T follicular helper cell (primary cell): ENCODE results near the gene AGXT.

Source experiments
- DNase-seq: peaks from one replicate; pipeline ENCODE4 v3.0.0-alpha.2; 2020; ENCODE audit warnings: low read depth

Gene AGXT

DNA sequence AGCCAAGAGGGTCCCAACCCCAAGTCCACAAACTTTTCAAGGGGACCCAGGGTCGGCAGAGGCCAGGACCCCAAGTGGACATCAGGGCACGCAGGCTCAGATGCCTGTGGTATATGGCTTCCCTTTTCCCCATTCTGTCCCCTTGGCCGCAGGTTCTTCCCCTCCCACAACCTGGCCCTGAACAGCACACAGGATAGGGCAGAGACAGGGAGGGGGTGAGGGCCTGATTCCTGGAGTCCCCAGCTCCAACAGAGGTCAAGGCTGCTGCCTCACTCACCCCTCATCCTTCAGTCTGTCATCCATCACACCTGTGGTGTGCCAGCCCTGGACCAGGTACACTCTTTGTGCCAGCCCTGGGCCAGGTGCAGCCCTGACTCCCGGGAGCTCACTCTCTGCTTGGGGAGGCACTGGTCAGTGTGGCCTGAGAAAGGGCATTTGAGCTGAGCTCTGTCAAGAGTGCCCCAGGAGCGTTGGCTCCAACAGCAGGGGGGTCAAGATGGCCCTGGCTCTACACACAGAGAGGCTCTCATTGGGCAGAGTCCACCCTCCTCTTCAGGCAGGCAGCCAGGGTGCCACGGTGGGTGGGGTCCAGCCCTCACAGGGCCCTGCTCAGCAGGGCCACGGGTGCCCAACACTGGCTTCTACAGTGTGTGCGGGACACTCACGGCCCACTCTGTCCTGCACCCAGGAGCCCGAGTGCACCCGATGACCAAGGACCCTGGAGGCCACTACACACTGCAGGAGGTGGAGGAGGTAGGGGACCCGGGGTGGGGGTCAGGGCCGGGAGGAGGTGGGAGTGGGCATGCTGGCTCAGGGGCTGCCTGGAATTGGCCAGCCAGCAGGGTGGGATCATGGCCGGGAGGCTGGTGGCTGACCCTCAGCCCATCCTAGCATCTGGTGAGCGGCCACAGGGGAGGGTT lies 1.6 kb downstream of the AGXT start:
- DNase-seq = no peak

DNA sequence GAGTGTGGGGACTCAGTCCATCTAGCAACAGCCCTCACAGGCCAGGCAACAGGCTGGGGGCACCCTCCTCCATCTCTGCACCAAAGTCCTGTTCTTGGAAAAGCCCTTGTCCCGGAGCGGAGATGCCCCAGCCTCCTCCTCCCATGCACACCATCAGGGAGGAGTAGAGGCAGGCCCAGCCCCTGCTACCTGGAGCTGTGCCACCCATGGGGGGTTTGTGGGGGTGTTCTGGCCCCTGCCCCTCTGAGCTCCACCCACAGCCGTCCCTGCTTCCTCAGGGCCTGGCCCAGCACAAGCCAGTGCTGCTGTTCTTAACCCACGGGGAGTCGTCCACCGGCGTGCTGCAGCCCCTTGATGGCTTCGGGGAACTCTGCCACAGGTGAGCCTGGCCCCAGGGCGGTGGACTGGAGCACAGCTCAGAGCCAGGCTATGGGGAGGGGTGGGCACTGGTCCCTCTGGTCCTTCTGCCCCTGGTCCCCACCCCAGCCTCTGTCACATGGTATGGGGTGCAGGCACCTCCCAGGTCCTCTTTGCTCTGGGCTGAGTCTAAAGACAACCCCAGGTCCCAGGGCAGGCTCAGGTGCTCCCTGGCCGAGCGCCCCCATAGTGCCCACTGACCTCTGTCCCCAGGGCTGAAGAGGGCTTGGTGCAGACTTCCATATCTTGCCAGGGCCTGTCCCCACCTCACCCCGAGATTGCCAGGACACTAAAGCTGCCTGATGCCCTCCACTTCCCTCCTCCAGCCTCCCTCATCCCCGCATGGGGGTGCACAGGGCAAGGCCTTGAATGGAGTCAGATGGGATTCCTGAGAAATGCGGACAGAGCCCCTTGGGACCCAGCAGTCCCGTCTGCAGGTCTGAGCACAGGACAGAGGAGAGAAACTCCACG lies 2.7 kb downstream of the AGXT start:
- DNase-seq = no peak

DNA sequence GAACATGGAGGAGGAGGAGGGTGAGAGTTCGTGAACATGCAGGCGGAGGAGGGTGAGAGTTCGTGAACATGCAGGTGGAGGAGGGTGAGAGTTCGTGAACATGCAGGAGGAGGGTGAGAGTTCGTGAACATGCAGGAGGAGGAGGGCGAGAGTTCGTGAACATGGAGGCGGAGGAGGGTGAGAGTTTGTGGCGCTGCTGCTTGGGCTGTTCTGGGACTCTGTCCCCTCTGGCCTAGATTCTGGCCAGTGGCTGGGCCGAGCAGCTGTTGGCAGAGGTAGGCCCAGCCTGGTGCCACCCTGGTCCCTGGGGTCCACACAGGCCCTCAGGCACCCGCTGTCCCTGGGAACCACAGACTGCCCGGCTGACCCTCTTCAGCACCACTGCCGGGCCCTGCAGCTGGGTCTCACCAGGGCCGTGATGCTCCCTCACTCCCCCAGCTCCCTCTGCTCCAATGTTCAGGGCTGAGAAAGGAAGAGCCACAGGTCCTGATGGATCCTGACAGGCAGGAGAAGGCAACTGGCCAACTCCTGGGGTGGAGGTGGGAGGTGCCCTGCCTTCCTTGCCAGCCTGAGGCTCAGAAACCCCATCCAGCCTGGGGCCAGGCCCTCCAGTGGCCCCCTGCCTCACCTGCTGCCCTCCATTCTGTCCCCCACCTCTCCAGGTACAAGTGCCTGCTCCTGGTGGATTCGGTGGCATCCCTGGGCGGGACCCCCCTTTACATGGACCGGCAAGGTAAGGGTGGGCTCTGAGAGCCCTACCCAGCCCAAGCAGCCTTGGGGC lies 3.9 kb downstream of the AGXT start:
- no peak for DNase-seq

DNA sequence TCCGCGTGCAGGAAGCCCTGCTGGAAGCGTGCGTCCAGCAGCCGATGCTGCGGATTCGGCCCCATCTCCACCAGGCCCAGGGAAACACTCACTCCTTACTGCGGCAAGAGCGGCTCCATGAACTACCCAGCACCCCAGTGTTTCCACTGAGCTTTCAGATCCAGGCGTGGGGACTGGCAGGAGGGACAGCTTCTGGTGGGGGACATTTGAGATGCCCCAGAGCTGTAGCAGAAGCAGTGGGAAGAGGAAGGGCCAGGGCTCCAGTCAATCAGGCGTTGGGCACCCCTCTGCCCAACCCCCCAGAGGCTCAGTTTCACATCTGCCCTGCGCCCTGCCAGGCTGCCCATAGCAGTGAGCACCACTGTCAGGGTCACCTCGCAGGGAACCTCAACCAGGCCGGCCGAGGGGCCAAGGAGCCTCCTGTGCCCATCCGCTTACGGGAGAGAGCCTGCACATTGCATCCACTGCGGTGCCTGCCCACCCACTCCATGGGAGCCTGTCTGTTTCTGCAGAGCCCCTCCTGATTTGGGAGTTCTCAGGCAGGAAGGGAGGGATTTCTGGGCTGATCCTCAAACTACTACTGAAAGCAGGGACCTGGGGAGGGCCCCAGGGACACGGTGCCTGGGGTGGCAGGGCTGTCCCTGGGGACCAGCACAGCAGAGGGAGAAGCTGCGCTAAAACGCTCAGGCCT lies 4.6 kb downstream of the AGXT start:
- no peak for DNase-seq

DNA sequence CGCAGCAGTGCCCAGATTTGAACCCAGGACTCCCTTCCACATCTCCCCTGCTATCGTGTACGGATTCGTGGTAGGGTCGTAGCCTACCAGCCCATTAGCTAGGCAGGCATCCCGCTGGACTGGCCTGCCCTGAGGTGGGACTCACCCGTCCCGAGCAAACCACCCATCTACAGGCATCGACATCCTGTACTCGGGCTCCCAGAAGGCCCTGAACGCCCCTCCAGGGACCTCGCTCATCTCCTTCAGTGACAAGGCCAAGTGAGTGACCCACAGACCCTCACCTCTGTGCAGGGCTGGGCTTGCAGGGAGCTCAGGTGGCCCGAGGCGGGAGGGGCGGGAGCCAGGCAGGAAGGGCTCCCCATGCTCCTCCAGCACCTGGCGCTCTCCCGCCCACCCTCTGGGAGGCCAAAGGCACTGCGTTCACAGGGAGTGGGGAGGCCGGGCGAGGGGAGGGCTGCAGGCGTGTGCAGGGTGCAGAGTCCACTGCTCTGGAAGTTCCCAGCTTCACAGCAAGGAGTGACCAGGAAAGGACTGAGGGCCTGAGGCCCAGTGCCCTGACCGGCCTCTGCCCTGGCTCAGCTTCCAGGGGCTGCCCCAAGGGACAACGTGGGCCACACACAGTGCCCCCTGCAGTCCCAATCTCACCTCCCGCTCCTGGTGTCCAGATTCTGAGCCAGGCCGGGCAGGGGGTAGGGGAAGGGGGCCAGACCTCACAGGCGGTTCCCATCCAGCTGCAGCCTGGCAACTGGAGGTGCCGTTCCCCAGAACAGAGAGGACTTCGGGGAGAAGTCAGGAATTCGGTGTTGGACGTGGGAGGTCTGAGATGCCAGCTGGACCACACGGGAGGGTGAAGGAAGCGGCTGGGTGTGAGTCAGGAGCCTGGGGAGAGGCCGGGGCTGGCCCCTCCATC lies 5.4 kb downstream of the AGXT start:
- no peak for DNase-seq

DNA sequence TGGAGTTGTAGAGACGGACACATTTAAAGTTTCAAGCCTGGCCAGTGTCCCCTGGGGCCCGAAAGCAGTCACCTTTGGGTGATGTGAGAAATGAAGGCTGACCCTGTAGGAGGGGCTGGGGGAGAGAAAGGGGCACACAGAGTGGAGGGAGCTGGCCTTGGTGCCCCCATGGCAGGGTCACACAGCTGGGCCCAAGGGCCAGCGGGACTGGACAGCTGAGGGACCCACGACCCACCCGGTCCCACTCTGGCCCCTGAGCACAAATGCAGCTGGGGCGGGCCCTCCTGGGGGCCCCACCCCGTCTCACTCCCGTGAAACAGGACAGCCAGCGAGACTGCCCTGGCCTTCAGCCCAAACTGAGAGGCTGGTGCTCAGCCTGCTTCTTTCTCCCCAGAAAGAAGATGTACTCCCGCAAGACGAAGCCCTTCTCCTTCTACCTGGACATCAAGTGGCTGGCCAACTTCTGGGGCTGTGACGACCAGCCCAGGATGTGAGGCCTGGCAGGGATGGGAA lies 6.1 kb downstream of the AGXT start:
- no peak for DNase-seq

DNA sequence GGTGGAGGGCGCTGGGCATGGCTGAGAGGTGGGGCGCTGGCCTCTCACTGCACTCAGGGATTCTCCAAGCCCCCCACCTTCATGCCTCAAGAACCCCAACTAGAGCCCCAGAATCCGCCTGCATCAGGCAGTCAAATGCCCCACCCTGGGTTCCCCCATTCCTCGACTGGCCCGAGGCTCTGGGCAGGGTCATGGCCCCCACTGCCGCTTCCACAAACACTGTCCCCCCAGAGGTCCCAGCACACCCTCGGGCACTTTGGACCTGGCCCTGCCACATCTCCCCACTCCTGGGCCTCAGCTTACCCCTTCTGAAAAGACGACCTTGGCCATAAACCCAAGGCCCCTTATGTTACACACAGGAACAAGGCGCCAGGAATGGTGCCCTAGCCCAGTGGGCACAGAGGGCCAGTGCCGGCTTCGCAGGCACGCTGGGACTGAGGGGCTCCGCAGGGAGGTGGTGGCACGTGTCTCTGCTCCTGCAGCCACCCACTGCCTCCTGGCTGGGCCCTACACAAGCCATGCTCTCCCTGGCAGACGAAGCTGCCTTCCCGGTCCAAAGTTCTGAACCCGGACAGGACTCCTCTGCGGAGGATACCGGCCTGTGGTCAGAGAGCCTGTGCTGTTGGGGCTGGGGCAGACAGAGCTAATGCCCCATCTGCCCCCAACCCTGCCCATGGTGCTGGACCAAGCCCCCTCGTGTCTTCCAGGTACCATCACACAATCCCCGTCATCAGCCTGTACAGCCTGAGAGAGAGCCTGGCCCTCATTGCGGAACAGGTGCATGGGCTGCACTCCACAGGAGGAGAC lies 6.8 kb downstream of the AGXT start:
- DNase-seq = no peak

DNA sequence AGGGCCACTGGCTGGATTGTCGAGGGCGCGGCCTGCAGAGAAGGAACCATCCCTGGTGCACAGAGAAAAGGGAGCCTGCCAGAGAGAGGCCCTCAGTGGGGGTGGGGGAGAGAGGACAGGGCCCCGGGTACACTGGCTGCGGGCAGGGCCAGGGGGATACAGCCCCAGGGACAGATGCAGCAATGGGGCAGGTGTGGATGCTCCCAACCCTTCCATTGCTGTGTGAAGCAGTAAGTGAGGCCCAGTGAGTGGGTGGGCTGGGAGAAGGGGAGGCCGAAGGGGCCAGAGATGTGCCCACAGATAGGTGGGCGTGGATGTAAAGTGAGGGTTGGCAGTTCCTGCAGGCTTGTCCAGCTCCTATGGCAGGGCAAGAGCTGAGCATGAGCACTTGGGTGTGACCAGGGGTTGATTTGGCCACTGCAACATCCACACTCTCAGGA lies 7.4 kb downstream of the AGXT start:
- no peak for DNase-seq

DNA sequence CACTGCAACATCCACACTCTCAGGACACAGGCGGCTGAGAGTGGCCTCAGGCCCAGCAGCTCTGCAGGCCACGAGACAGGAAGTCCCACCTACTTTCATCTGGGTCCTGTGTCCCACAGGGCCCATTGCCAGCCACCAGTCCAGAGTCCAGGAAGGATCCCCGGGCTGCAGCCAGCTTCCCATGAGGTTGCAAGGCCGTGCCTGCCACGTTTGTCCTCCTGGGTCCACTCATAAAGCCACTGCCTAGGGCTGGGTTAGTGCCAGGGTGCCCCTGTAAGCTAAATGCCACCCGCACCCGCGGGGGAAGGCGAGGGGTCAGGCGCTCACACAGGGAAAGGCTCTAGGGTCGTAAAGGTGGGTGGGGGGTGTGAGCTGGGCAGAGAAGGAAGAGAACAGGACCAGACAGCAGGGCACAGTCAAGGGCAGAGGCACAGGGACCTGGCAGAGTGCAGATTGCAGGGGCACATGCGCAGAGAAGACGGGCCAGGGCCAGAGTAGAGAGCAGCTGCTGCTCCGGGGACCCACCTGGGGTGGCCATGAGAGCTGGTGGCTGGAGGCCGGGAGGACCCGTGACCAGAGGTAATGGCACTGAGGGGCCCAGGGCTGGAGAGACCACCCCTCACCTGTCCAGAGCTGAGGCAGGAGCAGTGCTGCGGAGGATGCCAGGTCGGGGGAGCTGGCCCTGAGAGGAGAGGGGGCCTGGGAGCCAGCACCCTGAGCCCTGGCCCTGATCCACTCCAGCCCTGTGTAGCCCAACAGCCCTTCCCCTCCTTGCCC lies 8.0 kb downstream of the AGXT start:
- DNase-seq = no peak

DNA sequence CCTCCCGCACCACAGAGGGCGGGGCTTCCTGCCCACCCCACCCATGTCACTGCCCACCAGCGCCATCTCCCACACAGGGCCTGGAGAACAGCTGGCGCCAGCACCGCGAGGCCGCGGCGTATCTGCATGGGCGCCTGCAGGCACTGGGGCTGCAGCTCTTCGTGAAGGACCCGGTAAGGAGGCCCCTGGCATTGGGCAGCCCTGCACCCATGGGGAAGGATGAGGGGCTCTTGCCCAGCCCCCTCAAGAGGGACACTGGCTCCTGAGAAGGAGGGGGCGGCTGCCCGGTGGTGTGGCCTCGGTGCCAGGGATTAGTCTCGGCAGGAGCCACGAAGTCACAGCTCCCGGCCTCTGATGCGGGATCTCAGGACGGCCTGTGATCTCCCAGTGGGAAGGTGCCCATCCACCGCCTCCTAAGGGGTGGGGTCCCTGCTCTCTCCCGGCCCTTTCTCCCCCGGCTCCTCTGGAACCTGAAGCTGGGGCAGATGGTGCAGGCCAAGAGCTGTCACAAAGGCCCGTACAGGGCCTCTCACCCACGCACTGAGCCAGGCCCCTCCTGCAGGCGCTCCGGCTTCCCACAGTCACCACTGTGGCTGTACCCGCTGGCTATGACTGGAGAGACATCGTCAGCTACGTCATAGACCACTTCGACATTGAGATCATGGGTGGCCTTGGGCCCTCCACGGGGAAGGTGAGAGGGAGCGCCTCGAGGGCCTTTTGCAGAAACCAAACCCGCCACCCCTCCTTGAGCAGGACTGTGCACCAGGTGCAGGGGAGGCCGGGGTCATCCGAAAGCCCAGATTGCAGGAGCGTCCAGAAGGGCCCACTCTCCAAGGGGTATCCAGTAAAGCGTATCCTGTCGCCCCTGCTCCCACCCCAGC lies 9.1 kb downstream of the AGXT start:
- no peak for DNase-seq

DNA sequence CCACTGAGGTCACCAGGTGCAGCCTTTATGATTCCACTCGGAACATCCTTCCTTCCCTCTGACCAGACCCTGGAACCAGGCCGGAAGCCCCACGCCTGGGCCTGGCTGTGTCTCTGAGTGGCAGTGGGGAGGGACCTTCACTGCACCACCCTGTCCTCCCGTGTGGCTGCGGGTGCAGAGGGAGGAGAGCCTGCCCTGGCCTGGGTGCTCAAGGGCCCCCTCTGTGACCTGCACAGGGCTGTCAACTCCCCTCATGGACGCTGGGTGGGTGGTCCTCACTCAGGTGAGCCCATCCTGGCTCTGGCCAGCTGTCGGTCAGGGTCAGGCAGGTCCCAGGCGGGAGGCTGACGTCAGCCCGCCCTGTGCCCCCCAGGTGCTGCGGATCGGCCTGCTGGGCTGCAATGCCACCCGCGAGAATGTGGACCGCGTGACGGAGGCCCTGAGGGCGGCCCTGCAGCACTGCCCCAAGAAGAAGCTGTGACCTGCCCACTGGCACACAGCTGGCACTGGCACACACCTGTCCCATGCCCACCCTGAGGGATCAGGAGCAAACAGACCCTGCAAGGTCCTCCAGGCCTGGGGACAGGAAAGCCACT lies 9.8 kb downstream of the AGXT start:
- no peak for DNase-seq

DNA sequence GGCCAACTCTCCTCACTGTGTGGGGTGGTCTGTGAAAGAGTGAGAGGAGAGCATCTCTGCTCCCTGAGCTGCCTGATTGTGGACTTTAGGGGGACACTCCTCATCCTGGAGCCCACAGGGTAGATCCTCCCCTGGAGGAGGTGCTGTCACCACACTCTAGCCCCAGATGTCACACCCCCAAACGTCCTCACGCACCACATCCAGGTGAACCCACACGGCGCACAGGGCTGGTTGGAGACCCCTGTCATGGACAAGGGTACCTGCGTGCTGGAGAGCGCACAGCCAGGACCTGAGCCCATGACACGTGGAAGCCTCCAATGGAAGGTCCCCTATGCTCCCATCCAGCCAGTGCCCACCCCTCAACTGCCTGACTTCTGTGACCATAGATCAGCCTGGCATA lies 10.5 kb downstream of the AGXT start:
- DNase-seq = no peak

DNA sequence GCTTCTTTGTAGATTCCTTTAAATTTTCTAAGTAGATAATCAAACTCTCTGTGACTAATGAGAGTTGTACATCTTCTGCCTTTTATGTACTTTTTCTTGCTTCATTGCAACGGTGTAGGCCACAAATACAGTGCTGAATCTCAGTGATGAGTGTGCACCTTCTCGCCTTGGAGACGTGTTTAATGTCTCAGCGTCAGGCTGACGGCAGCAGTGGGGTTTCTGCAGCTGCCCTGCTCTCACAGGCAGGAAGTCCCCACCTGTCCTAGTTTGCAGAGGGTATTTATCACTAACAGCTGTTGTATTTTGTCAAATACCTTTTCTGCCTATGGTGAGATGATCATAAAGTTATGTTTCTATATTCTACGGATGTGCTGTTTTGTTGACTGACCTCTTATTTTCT lies 13.3 kb downstream of the AGXT start:
- no peak for DNase-seq

DNA sequence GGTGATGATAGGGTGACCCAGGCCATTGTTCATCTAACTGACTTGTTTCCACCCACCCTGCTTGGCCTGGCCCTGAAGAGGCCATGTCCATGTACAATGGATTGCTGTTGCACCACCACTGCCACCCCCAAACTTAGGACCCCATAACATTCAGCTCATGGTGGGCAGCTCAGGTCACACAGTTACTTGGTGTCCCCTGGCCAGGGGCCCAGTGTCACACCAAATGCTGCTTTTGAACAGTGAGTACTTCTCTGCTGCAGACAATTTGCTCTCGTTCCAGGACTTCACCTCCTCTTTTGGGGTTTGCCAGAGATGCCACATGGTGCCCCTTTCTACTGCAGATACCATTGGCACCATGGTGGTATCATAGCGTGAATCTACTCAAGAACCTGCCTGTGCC lies 15.6 kb downstream of the AGXT start:
- DNase-seq = no peak

DNA sequence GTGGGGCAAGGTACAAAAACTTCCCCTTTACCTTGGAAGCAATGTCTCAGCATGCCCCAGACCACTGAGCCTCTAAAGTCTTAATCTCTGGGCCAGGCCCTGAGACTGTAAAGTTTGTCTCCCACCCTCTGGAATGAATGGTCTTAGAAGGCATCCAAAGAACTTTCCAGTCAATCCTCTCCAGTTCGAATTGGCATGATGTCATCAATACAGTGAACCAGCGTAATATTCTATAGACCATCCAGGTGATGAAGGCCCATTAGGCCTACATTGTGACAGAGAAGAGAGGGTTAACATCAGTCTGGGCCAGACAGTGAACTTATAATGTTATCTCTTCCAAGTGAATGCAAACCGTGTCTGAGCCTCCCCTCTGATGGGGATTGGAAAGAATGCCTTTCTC lies 16.1 kb downstream of the AGXT start:
- DNase-seq = no peak

DNA sequence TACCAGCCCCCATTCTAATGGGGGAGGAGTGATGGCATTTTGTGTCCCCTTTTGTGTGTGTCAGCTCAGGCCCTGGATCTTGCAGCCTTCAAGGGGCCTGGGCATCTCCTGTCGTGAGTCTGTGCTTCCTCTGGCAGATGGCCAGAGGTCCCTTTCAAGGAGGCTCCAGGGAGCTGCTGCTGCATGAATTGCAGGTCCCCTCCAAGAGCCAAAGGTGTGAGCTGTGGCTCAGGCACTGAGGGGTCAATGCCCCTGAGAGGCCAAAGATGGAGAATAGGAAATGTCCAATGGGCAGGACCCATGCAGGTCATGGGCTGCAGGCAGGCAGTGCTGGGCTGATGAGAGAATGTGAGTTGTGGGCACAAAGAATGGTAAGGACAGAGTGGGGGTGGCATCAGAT lies 16.9 kb downstream of the AGXT start:
- DNase-seq = no peak

DNA sequence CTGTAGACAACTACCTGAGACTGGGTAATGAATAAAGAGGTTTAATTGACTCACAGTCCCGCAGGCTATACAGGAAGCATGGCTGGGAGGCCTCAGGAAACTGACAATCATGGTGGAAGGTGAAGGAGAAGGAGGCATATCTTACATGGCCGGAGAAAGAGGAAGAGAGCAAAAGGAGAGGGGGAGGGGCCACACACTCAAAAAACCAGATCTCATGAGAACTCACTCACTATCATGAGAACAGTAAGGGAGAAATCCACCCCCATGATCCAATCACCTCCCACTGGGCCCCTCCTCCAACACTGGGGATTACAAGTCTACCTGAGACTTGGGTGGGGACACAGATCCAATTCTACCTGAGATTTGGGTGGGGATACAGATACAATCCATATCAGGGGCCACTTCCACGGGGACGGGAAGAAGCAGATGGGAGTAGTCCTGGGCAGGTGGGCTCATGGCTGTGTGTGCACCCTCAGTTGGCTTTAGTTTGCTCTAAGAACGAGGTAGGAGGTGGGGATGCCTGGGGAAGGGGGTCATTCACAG lies 17.5 kb downstream of the AGXT start:
- no peak for DNase-seq
